GM15510 (cell line): ENCODE measurements around the gene PHGDH.

Experiments used
- POLR2A ChIP-seq: IDR thresholded peaks from 3 replicates; pipeline ENCODE4 v1.6.1; 2011; ENCODE audit warnings: borderline replicate concordance; ENCODE audit not compliant: insufficient read length; ENCODE audit errors: extremely low read depth

Gene PHGDH

DNA sequence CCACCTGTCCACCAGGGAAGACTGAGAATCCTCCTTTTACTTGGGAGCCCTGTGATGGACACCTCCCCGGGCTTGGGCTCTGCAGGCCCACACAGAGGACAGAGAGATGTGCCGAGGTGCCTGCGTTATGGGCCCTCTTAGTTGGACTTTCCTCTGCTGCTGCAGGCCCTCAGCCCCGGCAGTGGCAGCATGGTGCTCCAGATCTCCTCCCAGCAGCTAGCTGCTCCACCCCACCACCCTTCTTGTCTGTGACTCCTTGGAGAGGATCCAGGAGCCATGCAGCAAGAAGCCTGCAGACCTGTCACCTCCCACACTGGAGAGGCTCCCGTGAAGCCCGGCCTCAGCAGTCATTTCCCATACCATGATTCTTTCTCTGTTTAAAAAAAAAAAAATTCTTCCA is 27.4 kb downstream of the PHGDH start:
- no peak for TF ChIP-seq POLR2A

DNA sequence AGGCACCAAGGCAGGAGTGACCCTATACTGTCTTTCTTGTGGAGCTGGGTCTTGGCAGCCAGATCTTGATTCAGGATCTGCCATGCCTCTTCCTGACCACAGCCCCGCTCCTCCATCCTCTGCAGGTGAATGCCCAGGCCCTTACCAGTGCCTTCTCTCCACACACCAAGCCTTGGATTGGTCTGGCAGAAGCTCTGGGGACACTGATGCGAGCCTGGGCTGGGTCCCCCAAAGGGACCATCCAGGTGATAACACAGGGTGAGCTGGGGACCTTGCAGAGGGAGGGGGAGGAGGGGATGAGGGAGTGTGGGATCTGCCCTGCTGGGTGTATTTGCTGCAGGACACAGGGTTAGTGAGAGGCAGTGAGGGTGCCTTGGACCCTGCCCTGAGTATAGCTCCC is 28.5 kb downstream of the PHGDH start:
- no peak for TF ChIP-seq POLR2A

DNA sequence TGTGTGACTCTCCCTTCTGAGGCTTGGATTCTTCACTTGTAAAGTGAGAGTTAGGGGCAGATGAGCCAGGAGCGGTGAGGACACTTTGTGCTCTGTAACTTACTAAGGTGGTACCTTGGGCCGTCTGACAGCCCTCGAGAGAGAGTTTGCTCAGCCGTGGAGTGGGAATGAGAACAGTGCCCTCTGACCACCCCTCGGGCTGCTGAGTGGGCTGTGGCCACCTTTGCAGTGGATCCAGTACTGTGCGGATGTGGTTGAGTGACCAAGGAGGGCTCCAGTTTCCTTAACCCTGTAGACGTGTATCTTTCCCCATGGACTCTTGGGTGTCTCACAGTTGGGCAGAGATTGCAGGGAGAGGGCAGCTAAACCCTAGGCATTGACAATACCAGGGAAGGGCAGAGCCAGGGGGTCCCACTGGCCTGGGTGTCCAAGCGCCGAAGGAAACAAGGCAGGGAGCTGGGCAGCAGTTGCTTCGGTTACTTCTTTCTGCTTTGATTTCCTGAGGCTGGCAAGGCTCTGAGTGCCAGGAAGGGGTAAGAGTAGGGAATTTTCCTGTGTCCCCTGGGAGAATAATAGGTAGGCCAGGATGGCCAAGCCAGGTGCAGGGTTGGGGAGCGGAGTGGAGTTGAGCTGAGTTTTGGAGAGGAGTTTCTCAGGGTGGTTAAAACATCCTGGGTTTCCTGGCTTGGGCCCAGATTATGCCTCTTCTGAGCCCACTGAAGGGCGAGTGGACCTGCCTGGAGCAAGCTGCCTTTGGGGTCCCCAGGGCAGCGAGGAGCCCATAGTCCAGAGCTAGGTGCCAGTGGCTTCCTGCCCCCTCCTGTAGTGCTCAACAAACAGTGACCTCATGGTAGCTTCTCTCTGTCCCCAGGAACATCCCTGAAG is 29.4 kb downstream of the PHGDH start:
- TF ChIP-seq POLR2A: no peak

DNA sequence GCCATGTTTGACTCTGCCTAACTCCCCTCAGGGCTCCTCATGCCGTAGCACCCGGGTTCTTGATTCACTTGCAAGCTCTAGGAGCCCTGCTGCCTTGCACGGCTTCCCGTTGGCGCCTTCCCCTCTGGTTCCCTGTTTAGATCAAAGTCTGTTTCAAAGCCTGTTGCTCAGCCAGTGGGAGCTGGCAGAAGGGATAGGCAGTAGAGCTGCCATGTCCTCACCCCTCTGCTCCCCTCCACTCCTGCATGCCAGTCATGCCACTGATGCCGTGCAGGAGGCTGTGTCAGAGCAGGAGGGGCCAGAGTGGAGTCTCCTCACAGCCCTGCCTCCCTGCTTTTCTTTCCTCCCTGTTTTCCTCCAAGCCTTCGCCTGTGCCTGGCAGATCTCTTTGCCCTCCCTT is 30.5 kb downstream of the PHGDH start:
- no peak for TF ChIP-seq POLR2A

DNA sequence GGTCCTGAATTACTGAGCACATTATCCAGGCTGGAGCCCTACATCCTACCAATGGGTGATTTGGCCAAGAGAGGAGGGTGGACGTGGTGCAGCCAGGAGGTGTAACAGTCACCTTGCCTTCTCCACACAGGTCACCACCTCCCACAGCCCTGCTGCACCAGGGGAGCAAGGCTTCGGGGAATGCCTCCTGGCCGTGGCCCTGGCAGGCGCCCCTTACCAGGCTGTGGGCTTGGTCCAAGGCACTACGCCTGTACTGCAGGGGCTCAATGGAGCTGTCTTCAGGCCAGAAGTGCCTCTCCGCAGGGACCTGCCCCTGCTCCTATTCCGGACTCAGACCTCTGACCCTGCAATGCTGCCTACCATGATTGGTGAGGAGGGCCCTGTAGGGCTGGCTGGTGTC is 30.9 kb downstream of the PHGDH start:
- no peak for TF ChIP-seq POLR2A

DNA sequence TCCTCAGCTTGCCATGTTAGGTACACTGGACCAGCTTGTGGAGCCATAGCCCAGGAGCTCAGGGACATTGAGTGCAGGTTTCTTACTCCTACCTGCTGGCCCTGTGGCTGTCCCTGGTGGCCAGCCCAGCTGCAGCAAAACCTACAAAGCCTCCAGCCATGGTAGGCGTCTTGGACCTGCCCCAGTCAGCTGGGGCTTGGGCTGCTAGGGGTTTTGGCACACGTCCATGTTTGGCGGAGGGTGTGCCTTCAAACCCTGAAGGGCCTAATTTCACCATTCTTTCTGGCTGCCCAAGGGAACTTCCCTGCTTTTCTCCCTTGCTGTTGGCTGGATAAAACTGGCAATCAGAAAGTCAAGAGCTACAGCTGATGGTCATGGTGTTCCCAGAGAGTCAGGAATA is 31.6 kb downstream of the PHGDH start:
- TF ChIP-seq POLR2A: no peak

DNA sequence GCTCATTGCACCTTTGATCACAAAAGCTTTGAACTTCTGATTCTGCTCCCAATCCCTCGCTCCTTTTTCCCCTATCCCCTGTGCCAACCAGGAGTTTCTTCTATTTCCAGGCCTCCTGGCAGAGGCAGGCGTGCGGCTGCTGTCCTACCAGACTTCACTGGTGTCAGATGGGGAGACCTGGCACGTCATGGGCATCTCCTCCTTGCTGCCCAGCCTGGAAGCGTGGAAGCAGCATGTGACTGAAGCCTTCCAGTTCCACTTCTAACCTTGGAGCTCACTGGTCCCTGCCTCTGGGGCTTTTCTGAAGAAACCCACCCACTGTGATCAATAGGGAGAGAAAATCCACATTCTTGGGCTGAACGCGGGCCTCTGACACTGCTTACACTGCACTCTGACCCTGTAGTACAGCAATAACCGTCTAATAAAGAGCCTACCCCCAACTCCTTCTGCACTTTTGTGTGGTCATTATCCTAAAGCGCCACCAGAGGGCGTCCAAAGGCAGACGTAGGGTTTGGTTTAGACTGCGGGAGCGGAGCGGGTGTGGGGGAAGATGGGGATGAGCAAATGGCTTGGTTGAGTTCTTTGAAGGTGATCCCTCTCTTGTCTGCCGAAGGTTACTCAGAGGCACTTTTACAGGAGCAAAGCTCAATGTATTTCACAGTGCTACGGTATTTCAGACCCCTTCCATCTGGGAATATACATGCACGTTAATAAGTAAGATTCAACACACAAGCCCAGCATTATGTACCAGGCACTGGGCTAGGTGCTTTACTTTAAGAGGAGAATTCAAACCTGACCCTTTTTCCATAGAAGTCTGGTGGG is 32.3 kb downstream of the PHGDH start:
- TF ChIP-seq POLR2A: no peak

DNA sequence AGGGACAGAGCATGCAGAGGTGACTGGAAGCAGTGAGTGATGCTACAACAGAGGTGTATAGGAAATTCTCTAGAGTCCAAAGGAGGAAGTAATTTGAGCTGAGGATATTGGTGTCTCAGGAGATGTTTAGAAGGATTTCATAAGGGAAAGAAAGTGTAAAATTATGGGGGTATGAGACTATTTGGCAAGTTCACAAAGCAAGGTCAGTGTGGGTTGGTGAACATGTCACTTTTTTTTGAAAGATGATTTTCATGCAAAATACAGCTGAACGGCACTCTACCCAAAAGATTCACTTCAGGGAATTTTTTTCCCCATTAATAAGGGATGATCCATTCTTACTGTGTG is 32.8 kb downstream of the PHGDH start:
- TF ChIP-seq POLR2A: no peak

DNA sequence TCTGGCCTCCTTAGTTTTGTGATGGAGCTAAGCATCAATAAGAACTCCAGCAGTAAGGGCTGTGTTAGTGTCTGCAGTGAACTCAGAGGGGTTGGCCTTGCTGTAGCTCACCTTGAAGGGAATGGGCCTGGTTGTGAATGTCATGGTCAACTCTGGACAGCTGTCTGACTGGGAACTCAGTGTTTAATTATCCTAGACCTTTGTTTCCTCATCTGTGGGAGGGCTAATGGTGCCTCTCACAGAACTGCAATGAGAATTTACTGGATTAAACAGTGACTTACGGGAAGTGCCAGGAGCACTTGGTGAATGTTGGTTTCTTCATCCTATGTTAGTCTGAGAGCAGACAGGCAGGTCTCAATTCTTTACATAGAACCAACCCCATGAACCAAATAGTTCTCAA is 33.3 kb downstream of the PHGDH start:
- TF ChIP-seq POLR2A: no peak

DNA sequence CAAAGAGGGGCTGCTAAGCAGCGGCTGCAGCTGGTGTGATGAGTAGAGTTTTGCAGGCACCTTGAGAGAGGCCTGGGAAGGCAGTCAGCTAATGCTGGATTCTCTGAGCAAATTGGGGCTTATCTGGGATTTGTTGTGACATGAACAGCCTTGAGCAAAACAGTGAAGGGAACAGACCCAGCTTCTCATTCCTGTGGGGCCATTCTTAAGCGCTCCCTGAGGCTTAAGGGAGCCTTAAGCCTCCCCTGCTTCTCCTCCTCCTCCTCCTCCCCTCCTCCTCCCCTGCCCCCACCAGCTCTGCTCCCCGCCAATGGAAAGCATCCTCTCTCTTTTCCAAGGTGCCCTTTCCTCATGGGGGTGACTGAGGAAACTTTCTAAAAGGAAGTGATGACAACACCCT is 35.7 kb downstream of the PHGDH start:
- TF ChIP-seq POLR2A: no peak

DNA sequence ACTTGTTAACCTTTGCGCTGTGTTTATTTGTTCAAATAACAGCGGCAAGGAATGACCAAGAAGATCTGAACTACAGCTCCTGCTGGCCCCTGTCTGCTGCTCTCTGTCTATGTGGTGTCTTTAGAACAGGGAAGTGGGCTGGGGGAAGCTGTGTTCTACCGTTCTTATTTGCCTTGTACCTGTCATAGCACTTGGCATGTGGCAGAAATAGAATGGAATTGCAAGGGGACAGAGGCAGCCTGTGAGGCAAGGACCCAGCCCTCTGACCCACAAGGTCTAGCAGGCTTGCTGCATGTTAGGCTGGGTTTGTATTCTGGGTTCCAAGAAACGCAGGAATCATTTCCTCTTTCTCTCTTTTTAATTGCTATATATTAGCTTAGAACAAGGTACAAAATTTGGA is 36.3 kb downstream of the PHGDH start:
- TF ChIP-seq POLR2A: no peak

DNA sequence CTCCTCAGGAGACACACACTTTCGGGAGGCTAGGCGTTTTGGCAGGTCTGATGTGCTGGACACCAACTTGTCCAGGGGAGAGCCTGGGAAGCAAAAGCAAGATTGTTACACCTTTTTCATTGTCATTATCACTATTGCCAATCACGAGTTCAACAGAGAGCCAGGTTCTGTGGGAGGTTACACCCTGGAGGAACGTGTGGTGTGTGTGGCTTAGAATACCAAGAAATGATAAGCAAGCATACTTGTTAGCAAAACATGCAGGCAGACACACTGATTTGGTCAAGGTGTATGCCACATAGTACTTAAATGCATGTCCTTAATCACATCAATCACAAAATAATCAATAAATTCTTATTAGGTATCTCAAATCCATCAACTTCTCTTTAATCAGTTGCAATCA is 40.9 kb downstream of the PHGDH start:
- no peak for TF ChIP-seq POLR2A

DNA sequence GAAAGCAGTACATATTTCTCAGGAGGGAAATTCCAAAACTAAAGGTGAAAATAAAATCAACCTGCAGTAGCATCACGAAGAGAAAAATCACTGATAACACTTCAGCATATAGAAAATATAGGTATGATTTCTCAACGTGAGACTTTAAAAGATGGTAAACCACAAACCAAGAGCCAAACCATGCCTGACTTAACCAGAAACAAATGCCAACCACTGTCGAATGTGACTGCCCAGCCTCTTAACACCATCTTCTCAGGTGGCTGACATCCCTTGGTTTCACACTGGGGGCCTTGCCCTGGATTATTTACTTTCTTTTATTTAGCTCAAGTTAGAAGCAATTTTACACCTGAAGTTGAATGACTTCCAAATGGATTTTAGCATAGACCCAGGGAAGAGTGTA is 46.9 kb downstream of the PHGDH start:
- TF ChIP-seq POLR2A: no peak

DNA sequence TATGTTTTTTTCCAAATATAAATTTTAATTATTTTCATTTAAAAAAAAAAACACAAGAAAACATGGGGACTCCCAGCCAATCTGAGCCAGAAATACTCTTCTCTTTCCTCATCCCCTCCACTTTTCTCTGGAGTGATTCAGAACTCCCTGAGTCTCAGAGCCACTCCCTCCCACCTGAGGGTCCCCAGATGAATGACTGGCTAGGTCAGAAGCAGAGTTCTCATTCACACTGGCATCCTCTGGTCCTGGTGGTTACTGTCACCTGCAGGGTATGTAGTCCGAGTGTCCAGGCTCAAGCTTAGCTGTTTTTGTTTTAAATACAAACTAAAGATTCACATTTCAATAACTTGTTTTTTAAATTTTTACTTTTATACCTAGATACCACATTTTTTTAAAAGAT is 50.7 kb downstream of the PHGDH start:
- no peak for TF ChIP-seq POLR2A

DNA sequence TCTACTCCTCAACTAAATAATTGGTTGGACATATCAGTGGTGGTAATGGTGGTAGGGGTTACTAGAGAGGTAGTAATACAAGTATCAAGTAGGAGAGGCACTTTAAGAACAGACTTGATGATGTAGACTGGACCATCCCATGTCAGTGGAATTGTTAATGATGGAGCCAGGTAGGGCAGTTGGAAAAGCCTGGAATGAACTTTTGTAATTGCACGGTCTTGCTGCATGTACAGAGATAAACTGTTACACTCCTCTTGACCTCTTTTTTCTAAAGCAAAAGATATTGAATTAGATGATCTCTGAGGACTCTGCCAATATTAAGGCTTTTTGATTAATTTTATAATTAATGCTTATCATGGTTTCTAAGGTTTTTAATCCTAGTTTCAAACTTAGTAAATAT is 51.2 kb downstream of the PHGDH start:
- TF ChIP-seq POLR2A: no peak

DNA sequence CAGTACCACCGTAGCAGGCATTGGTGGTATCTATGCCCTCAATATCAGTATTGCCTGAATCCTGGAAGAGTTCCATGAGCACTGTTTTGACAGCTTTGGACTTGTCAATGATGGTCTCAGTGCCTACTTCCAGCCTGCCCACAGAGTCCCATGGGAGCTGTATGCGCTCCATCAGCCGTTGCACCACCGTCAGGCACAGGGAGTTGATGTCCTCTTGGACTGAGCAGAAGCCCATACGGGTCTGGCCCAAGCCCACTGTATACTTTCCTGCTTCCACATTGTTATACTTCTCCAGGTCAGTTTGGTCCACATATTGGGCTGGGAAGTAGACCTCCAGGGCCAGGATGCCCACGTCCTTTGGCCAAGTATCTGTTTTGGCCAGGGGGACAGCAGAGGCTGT is 52.5 kb downstream of the PHGDH start:
- no peak for TF ChIP-seq POLR2A
